Measurements from ENCODE around the gene CDCA3. TPM values are rescaled to one million over a fixed set of nuclear protein-coding genes. Genes with fewer than 3 reads are reported as not detected.

Gene CDCA3
- total RNA-seq, result 5.0 and 14.8 TPM in 2 replicates

DNA sequence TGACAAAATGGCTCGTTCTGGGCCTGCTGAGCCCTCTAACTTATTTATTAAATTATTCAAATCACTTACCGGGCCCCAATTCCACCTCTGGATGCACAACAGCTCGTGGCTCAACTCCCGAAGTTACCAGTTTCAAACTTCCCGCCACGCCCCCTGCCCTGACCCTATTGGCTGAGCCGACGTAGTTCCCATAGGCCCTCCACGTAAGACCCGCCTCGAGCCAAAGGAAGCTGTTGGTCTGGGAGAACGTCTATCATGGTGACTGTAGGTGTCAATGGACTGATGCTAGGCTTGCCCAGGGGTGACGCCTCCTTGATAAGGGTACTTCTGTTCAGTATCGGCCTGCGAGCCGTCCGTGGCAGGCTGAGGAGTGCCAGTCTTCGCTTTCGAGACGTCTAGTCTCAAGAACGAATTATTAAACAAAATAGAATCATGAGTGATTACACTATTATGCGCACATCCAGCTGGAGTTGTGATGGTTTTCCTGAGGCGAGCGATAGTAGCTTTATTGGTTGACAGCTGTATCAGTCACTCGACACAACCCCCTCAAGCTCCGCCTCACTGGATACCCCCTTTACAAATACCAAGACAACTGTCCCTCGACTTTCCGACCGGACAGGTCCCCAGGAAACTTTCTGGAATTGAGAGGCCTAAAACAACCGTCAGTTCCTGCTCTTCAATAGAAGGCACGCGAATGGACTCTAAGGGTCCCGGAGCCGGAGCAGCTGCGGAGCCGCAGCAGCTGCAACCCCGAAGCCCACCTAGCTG lies at the start of gene CDCA3:
TSS of gene CDCA3 (minus strand) at position 134 of the 768 bp plus-strand sequence. CDS start 334 bp downstream, outside the sequence.

DNA sequence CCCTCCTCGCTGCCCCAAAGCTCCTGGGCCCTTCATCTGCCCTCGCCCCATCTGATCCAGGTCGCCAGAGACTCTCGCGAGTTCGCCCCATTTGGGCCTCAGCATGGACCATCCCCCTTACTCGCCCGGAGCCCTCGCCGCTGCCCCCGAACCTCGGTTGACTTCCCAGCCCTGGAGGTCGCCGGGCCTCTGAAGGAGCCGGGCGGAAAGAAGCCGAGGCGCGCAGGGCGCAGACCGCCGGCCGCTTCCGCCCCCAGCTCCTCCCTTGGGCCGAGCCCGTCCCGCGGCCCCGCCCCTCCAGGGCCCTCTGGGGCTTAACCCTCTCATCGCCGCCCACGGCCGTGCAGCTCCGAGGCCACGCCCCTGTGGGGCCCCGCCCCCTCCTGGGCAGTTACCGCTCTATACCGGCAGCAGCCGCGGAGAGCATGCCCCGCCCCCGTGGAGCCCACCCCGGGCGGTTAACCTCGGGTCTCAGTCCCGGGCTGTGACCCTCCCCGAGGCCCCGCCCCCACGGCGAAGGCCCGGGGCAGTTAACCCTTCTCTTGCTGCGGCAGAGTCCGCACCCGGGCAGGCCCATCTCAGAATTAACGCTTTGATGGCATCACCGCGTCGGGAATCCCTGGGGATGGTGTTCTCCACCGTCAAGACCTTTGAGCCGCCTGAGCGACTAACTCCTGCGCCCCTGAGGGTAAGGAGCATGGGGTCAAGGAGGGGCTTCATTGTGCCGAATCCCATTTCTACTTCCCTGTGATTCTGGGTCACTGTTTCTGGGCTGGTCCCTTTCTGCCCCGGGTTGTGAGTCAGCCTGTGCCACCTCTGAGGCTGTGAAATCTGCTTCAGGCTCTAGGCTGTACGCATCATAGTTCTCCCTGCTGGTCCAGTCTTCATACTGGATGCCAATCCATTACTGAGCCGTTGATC lies 22.3 kb upstream of the CDCA3 start, which contains the start of gene SPSB2:
TSS of gene SPSB2 (minus strand) at position 210 of the 921 bp plus-strand sequence. CDS start 402 bp downstream, outside the sequence.

DNA sequence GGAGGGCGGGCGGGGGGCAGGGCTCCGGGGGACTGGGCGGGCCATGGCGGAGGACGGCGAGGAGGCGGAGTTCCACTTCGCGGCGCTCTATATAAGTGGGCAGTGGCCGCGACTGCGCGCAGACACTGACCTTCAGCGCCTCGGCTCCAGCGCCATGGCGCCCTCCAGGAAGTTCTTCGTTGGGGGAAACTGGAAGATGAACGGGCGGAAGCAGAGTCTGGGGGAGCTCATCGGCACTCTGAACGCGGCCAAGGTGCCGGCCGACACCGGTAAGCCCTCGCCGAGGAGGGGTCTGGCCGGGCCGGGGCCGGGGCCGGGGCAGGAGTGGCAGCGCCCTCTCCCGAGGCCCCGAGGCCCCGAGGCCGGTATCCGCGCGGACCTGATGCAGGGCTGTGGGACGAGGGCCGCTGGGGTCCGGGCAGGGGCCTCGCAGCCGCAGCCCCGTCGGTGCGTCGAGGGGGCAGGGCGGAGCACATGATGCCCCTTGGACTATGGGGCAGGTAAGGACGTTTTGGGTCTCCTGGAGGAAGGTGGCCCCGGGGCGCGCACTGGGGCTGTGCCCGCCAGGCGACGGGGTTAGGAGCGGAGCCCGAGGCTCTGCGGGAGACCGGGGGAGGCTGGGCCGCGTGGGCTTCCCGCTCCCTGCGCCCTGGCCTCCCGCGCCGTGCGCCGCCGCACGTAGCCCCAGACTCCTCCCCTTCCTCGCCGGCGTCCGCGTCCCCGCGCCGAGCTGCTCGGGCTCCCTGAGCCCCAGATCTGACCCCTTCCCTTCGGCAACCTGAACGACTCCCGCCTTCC lies 16.5 kb upstream of the CDCA3 start, which contains the start of gene TPI1:
TSS of gene TPI1 (plus strand) at position 119 of the 798 bp plus-strand sequence. CDS start at position 155, 36 bp downstream.

DNA sequence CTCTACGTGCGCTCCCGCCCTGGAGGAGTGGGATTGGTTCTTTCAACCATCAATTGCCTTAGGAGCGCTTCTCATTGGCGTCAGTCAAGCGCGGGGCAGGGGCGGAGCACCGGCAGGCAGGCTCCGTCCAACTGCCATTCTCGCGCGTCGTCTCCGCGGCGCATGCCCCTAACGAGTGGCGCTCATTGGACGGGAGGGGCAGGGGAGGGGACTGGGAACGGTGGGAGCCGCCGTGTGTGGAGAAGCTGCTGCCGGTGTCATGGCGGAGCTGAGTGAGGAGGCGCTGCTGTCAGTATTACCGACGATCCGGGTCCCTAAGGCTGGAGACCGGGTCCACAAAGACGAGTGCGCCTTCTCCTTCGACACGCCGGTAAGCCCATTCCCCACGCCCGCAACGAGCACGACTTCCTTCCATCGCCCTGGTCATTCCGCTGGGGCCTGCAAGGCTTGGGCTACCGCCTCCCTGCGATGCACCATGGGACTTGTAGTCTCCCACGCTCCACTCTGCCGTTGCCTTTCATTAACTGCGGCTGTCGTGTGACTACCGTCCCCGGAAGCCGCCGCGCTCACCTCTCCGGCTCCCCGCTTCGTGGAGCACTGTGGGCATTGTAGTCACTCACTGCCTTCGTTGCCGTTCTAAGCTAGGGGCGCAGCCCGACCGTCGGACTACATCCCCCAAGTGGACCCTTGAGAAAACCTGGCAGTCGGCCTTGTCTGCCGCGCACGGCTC lies 1.0 kb upstream of the CDCA3 start, which contains the start of gene USP5:
TSS of gene USP5 (plus strand) at position 230 of the 730 bp plus-strand sequence. CDS start at position 260, 30 bp downstream.

DNA sequence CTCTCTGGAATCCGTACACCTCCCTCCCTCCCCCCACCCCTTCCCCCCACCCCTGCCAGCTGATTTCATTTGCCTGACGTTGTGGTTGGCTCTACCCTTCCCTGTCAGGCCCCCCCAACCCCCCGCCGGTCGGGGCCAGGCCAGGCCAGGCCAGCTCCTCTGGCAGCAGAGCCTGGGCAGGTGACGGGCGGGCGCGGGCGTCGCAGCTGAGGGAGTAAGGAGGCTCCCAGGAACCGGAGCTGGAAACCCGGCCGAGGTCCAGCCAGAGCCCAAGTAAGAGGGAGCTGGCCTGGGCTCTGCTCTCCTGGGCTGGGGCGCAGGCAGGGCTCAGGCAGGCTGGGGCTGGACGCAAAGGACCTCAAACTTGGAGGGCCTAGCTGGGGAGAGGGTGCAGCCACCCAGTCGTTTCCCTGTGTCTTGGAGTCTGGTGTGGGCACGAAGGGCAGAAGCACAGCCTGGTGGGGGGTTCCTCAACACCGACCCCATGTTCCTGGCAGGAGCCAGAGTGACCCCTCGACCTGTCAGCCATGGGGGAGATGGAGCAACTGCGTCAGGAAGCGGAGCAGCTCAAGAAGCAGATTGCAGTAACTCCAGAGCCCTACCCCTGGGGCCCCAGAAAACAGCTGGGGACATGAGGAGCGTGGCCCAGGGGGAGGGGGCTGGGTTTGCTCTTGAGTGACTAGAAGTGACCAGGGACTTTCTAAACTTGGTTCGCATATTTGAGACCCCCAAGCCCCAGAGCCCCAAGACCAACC lies 10.1 kb downstream of the CDCA3 start, which contains the start of gene GNB3:
TSS of gene GNB3 (plus strand) at position 165 of the 755 bp plus-strand sequence. CDS start at position 528, 363 bp downstream.

DNA sequence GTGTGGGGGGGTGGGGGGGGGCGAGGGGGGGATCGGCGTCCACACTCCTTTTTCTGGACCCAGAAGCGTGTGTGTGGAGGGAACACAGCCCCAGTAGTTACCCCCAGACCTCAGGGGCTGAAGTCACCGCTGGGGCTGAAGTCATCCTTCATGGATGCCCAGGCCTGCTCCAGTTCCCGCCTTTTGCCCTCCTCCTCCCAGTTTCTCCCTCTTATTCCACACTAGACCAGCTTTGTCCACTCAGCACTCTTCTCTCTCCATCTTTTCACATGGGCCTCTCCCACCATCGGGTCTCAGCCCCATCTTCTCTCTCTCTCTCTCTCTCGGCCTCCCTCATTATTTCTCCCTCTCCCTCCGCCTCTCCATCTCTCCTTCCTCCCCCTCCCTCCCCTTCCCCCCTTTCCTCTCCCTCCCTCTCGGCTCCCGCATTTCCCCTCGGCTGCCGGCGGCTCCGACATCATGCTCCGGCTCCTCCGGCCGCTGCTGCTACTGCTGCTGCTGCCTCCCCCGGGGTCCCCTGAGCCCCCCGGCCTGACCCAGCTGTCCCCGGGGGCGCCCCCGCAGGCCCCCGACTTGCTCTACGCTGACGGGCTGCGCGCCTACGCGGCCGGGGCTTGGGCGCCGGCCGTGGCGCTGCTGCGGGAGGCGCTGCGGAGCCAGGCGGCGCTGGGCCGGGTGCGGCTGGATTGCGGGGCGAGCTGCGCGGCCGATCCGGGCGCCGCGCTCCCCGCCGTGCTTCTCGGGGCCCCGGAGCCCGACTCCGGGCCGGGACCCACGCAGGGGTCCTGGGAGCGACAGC lies 22.9 kb downstream of the CDCA3 start, which contains the start of gene P3H3:
TSS of gene P3H3 (plus strand) at position 426 of the 799 bp plus-strand sequence. CDS start at position 460, 34 bp downstream.

DNA sequence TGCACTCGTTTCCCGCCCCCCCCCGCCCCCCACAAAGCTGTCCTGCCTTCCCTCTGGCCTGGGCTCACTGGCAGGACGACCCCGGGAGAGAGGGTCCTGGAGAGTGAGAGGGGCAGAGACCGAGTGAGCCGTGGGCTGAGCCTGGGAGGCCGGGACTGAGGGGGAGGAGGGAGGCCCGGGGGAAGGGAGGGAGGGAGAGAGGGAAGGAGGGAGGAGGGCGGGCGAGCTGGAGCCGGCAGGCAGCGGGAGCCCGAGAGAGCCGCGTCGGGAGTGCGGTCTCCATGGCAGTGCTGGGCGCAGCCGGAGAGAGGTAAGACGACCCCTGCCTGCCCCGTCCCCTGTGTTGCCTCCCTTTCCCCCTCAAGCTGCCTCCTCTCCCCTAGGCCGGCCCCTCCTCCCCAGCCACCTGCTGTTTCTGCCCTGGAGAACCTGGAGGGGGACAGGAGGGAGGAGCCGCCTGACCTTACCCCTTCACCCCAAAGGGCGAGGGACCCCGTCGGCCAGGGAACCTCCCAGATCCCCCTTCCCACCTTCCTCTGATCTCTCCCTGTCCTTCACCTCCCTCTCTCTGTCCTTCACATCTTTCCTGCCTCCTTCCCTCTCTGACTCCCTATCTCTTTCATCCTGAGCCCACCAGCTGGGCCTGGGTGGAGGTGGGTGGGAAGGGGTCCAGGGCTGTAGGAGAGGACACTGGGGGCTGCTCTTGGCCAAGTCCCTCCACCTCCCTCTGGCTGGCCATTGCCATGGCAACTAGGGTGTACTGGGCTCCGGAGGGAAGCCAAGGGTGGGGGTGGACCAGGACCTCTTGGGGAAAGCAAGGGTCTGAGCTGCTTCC lies 29.3 kb downstream of the CDCA3 start, which contains the start of gene GPR162:
TSS of gene GPR162 (plus strand) at position 231 of the 835 bp plus-strand sequence. CDS start 2,078 bp downstream, outside the sequence.

Other genes with a start within 250 kb of the CDCA3 start
- gene CHD4, start 243.9 kb downstream of the CDCA3 start, total RNA-seq, result 201 and 205 TPM in 2 replicates
- gene LPAR5, start 215.3 kb downstream of the CDCA3 start, total RNA-seq, result not detected in 2 replicates
- 0.27 and 0.28 TPM in 2 replicates for gene ACRBP, start 203.9 kb downstream of the CDCA3 start, total RNA-seq
- 32.6 and 35.5 TPM in 2 replicates for gene ING4, start 188.2 kb downstream of the CDCA3 start, total RNA-seq
- 9.0 and 12.4 TPM in 2 replicates for gene ZNF384, start 161.9 kb downstream of the CDCA3 start, total RNA-seq
- gene PIANP, start 150.5 kb downstream of the CDCA3 start, total RNA-seq, result under 0.01 TPM in 1 of 2 replicates, not detected in the other
- gene COPS7A, start 127.2 kb downstream of the CDCA3 start, total RNA-seq, result 41.5 and 63.7 TPM in 2 replicates
- gene MLF2, start 98.1 kb downstream of the CDCA3 start, total RNA-seq, result 78.1 and 83.2 TPM in 2 replicates
- 78.6 and 93.1 TPM in 2 replicates for gene PTMS, start 84.9 kb downstream of the CDCA3 start, total RNA-seq
- under 0.01 and 0.09 TPM in 2 replicates for gene LAG3, start 78.8 kb downstream of the CDCA3 start, total RNA-seq
- gene CD4, start 61.8 kb downstream of the CDCA3 start, total RNA-seq, result 0.09 TPM in 1 of 2 replicates, not detected in the other
- gene GPR162, start 29.5 kb downstream of the CDCA3 start, total RNA-seq, result 6.4 and 10.2 TPM in 2 replicates
- 57.4 and 81.5 TPM in 2 replicates for gene P3H3, start 22.9 kb downstream of the CDCA3 start, total RNA-seq
- gene GNB3, start 10.4 kb downstream of the CDCA3 start, total RNA-seq, result 1.3 and 1.5 TPM in 2 replicates
- gene USP5, start 864 bp upstream of the CDCA3 start, total RNA-seq, result 82.9 and 94.1 TPM in 2 replicates
- gene TPI1, start 16.2 kb upstream of the CDCA3 start, total RNA-seq, result 1,012 and 1,804 TPM in 2 replicates
- 3.2 and 3.5 TPM in 2 replicates for gene SPSB2, start 22.0 kb upstream of the CDCA3 start, total RNA-seq
- gene LRRC23, start 53.5 kb upstream of the CDCA3 start, total RNA-seq, result 3.0 and 7.5 TPM in 2 replicates
- 5.6 and 33.4 TPM in 2 replicates for gene ENO2, start 63.3 kb upstream of the CDCA3 start, total RNA-seq
- 8.1 and 15.3 TPM in 2 replicates for gene ATN1, start 76.7 kb upstream of the CDCA3 start, total RNA-seq
- not detected in 2 replicates for gene RNU7-1, start 92.5 kb upstream of the CDCA3 start, total RNA-seq
- gene C12orf57, start 92.7 kb upstream of the CDCA3 start, total RNA-seq, result 115 and 143 TPM in 2 replicates
- gene PTPN6, start 100.1 kb upstream of the CDCA3 start, total RNA-seq, result 0.09 and 0.19 TPM in 2 replicates
- gene PHB2, start 119.4 kb upstream of the CDCA3 start, total RNA-seq, result 143 and 181 TPM in 2 replicates
- 37.2 and 38.7 TPM in 2 replicates for gene EMG1, start 119.6 kb upstream of the CDCA3 start, total RNA-seq
- gene LPCAT3, start 167.2 kb upstream of the CDCA3 start, total RNA-seq, result 4.5 and 5.4 TPM in 2 replicates
- 0.18 and 2.7 TPM in 2 replicates for gene C1S, start 209.4 kb upstream of the CDCA3 start, total RNA-seq
- 1.2 and 2.4 TPM in 2 replicates for gene C1R, start 241.2 kb upstream of the CDCA3 start, total RNA-seq